ENCODE data around the gene PREP.

The PREP gene

DNA sequence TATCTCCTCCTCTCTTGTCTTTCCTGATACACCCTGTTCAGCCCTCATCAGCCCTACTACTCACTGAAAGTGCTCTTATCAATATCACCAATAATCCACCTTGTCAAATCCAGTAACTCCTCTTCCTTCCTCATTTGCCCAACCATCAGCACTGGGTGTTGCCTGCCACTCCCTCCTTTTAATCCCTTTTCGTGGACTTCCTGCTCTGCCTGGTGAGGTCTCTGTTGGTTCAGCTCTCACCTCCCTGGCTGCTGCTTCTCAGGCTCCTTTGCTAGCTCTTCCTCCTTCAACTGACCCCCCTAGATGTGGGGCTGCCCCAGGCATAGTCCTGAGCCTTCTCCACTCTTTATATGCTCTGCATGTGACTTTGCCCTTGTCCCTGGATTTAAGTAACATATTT lies 92.5 kb downstream of the PREP start:
- DNase-seq (ENCODE audit: low read depth in 2 of 2): no peak

GRCh38 chr6:105308840-105309239 lies 94.0 kb downstream of the PREP start:
- no peak for DNase-seq (ENCODE audit: low read depth in 2 of 2)

- no peak for DNase-seq (ENCODE audit: low read depth in 2 of 2)
These were observed 97.4 kb downstream of the PREP start for GRCh38 chr6:105305521-105305920.

DNA sequence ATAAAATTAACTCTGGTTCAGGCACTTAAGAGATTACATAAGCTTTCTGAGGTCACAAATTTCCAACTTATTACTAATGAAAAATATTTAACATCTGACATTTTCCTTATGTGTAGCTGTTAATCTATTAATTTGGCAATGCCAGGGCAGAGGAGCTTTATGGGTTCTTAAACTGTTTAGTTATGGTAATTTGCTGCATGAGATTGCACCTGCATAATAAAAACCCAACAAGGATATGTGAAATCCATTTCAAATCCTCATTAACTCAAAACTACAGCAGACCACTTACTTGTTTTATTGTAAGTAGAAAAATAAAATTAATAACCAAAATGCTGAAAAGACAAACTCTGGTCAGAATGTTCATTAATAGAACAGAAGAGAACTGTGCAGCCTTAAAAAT lies 98.1 kb downstream of the PREP start:
- no peak for DNase-seq (ENCODE audit: low read depth in 2 of 2)

- no peak for DNase-seq (ENCODE audit: low read depth in 2 of 2)
These were observed 98.5 kb downstream of the PREP start for GRCh38 chr6:105304366-105304765.

- DNase-seq (ENCODE audit: low read depth in 2 of 2): no peak
These were observed 100.2 kb downstream of the PREP start for GRCh38 chr6:105302617-105303128.

GRCh38 chr6:105301756-105302616 lies 100.9 kb downstream of the PREP start:
- DNase-seq (ENCODE audit: low read depth in 2 of 2): no peak

DNA sequence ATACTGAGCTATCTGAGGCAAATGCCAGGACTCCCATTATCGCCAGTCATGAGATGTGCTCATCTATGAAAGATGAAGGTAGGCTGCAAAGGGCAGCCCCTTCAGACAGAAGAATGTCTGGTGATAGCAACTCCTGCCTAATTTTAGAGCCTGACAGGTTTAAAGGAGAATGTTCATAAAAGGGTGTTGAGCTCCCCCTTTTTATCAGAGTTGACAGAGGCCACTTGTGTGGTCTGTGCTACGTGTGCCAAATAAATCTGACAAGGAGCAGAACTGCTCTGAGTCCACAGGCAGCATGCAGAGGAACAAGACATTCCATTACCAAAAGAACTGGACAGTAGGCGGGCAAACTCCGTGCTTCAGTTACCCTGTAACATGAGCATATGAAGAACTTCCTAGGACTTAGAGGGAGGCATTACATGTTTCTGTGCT lies 101.8 kb downstream of the PREP start:
- no peak for DNase-seq (ENCODE audit: low read depth in 2 of 2)

DNA sequence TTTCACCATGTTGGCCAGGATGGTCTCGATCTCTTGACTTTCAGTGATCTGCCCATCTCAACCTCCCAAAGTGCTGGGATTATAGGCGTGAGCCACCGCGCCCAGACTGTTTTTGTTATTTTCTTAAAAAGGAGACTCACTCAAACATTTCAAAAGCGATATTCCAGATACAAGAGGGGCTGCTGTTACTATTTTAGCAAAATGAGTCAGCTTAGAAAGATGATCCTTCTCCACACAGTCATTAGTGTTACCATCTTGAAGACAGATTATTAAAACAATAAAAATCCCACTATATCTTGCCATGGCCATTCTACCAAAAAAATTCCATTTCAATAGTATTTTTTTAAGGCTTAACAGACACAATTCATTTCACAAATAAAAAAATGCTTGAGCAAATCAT lies 102.8 kb downstream of the PREP start:
- DNase-seq (ENCODE audit: low read depth in 2 of 2): no peak

- no peak for DNase-seq (ENCODE audit: low read depth in 2 of 2)
These were observed 108.8 kb downstream of the PREP start for GRCh38 chr6:105294129-105294528.

DNA sequence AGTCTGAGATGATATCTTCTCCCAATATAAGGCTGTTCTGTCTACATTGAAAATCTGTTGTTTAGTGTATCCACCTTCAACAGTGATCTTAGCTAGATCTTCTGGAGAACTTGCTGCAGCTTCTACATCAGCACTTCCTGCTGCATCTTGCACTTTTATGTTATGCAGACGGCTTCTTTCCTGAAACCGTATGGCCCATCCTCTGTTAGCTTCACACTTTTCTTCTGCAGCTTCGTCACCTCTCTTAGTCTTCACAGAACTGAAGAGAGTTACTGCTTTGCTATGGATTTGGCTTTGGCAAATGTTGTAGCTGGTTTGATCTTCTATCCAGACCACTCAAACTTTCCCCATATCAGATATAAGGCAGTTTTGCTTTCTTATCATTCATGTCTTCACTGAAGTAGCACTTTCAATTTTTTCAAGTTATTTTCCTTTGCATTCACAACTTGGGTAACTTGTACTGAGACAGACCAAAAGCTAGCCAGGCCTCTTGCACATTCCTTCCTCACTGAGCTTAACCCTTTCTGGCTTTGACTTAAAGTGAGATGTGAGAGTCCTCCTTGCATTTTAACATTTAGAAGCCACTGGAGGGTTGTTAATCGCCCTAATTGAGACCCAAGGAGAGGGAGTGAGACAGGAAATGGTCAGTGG lies 110.1 kb downstream of the PREP start:
- DNase-seq (ENCODE audit: low read depth in 2 of 2): no peak

GRCh38 chr6:105291525-105291924 lies 111.4 kb downstream of the PREP start:
- DNase-seq (ENCODE audit: low read depth in 2 of 2): no peak

- no peak for DNase-seq (ENCODE audit: low read depth in 2 of 2)
These were observed 120.0 kb downstream of the PREP start for GRCh38 chr6:105282631-105283585.

- no peak for DNase-seq (ENCODE audit: low read depth in 2 of 2)
These were observed 122.8 kb downstream of the PREP start for GRCh38 chr6:105280033-105280432.

DNA sequence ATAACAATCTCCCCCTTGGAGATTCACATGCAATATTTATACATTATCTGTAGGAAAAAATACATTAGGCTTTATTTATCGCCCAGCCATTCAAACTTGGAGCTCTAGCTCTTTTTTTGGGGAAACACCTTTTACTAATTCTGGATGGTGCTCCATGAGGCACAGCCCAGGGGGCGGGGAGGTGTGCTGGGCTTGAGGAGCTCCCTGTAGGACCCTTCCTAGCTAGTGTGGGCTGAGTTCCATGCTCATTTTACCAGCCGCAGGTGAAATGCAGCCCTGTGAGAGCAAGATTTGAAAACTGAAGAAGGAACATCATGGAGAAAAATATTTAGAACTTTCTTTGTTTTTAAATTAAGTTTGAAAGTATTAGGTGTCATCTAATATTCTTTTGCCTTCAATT lies 123.4 kb downstream of the PREP start:
- DNase-seq (ENCODE audit: low read depth in 2 of 2): no peak

GRCh38 chr6:105278813-105279212 lies 124.1 kb downstream of the PREP start:
- DNase-seq (ENCODE audit: low read depth in 2 of 2): no peak

GRCh38 chr6:105278035-105278434 lies 124.8 kb downstream of the PREP start:
- DNase-seq (ENCODE audit: low read depth in 2 of 2): no peak

GRCh38 chr6:105276374-105276773 lies 126.5 kb downstream of the PREP start:
- DNase-seq (ENCODE audit: low read depth in 2 of 2): no peak

DNA sequence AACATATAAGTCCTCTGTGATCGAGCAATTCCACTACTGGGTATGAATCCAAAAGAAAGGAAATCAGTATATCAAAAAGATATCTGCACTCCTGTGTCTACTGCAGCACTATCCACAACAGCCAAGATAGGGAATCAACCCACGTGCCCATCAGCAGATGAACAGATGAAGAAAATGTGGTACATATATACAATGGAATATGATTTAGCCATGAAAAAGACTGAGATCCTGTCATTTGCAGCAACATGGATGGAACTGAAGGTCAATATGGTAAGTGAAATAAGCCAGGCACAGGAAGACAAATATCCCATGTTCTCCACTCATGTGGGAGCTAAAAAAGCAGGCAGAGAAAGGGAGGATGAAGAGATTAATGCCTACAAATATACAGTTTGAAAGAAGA lies 127.3 kb downstream of the PREP start:
- DNase-seq (ENCODE audit: low read depth in 2 of 2): no peak

DNA sequence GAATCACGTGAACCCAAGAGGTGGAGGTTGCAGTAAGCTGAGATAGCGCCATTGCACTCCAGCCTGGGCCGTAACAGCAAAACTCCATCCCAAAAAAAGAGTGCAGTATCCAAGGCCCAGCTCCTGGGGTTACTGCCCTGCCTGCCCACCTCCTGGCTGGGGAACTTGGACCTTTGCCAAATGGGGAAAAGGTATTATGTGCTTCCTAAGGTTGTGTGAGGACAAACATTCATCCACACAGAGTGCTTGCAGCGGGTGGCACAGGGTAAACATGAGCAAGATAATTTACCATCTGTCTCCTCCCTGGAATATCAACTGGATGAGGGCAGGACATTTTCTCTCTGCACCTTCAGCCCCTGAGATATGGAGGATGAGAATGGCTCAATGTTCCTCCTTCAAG lies 128.2 kb downstream of the PREP start:
- DNase-seq (ENCODE audit: low read depth in 2 of 2): no peak

DNA sequence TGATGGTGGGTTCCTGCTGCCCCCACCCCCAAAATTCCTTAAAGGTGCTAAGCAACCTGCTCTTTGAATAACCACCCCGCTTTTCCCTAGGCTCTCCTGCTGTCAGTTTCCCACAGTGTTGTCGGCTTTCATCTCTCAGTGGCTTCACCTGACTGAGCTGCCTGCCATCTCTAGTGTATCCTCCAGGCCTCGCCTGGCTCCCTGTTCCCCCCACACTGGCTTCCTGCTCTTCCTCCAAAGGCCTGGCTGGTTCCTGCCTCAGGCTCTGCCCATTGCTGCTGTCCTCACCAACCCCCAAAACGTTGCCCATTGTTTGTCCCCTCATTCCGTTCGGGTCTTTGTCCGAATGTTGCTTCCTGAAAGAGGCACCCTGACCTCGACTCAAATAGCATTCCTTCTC lies 129.3 kb downstream of the PREP start:
- DNase-seq (ENCODE audit: low read depth in 2 of 2): no peak

DNA sequence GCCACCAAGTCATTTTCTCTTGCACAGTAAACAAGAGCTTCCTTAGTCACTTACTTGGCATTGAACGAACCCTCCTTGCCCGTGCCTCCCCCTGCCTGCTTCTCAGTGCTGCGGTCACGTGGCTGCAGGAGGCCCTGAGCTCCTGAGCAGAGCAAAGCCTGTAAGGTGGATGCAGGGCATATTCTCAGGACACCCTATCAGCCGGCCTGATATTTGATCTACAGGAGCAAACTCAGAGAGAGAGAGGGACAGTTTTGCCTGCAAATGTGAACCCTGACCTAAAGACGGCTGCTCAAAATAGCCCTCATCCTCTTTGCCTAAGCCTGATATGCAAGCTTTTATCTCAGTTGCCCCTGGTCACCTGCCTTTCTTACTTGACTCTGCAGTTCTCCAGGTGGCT lies 130.1 kb downstream of the PREP start:
- no peak for DNase-seq (ENCODE audit: low read depth in 2 of 2)

Data from stimulated activated CD4-positive, alpha-beta T cell treated with anti-CD3 and anti-CD28 coated beads, Interleukin-4, amount 100 ng/mL, for 48 hours (primary cell).